ENCODE measurements around the gene BBS7. TPM values are rescaled to one million over a fixed set of nuclear protein-coding genes. Genes with fewer than 3 reads are reported as not detected.

BBS7 gene
- total and polyA plus RNA-seq, 9 of the 15 experiments (the other 6 are each of a cell fraction or from before 2014, with no cell fraction given) = 13.4 to 25.8 (median 16.4) TPM

DNA sequence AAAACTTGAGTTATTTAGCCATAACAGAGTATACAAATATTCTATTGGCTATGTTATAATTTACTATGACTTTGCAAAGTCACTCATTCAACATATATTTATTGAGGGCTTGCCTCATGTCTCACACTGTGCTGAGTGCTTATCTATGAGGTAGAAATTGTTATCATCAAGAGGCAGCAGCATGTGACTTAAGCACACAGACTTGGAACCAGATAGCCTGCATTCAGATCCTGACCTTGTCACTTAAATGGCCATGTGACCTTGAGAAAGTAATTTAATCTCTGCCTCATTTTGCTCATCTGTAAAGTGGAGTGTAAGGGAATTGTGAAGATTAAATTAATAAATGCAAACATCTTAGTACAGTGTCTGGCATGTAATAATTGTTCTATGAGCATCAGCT is 79.3 kb downstream of the BBS7 start (continued):
- TF ChIP-seq MXD1 (CRISPR knock-in tag; IDR thresholded peaks at IDR 0.05; ENCODE audit: borderline replicate concordance, poor library complexity, severe bottlenecking) = no peak
- TF ChIP-seq, protein P1, sequence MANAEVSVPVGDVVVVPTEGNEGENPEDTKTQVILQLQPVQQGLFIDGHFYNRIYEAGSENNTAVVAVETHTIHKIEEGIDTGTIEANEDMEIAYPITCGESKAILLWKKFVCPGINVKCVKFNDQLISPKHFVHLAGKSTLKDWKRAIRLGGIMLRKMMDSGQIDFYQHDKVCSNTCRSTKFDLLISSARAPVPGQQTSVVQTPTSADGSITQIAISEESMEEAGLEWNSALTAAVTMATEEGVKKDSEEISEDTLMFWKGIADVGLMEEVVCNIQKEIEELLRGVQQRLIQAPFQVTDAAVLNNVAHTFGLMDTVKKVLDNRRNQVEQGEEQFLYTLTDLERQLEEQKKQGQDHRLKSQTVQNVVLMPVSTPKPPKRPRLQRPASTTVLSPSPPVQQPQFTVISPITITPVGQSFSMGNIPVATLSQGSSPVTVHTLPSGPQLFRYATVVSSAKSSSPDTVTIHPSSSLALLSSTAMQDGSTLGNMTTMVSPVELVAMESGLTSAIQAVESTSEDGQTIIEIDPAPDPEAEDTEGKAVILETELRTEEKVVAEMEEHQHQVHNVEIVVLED (CRISPR knock-in tag; IDR thresholded peaks at IDR 0.05) = no peak
- no peak for TF ChIP-seq ZNF561 (CRISPR knock-in tag; conservative IDR thresholded peaks at IDR 0.05)
- TF ChIP-seq, protein P2, sequence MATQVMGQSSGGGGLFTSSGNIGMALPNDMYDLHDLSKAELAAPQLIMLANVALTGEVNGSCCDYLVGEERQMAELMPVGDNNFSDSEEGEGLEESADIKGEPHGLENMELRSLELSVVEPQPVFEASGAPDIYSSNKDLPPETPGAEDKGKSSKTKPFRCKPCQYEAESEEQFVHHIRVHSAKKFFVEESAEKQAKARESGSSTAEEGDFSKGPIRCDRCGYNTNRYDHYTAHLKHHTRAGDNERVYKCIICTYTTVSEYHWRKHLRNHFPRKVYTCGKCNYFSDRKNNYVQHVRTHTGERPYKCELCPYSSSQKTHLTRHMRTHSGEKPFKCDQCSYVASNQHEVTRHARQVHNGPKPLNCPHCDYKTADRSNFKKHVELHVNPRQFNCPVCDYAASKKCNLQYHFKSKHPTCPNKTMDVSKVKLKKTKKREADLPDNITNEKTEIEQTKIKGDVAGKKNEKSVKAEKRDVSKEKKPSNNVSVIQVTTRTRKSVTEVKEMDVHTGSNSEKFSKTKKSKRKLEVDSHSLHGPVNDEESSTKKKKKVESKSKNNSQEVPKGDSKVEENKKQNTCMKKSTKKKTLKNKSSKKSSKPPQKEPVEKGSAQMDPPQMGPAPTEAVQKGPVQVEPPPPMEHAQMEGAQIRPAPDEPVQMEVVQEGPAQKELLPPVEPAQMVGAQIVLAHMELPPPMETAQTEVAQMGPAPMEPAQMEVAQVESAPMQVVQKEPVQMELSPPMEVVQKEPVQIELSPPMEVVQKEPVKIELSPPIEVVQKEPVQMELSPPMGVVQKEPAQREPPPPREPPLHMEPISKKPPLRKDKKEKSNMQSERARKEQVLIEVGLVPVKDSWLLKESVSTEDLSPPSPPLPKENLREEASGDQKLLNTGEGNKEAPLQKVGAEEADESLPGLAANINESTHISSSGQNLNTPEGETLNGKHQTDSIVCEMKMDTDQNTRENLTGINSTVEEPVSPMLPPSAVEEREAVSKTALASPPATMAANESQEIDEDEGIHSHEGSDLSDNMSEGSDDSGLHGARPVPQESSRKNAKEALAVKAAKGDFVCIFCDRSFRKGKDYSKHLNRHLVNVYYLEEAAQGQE (IDR thresholded peaks at IDR 0.05; ENCODE audit: borderline replicate concordance) = peak; percentile 61
- TF ChIP-seq, protein P2 (CRISPR knock-in tag; IDR thresholded peaks at IDR 0.05; ENCODE audit: low read depth) = no peak
- TF ChIP-seq BRCA1 (IDR thresholded peaks at IDR 0.05) = no peak
- no peak for TF ChIP-seq BRCA1 (CRISPR knock-in tag; IDR thresholded peaks at IDR 0.05)
- TF ChIP-seq CBFB (CRISPR knock-in tag; IDR thresholded peaks at IDR 0.05) = no peak
- TF ChIP-seq ZBTB5 (IDR thresholded peaks at IDR 0.05) = no peak
- TF ChIP-seq C11orf30 (IDR thresholded peaks at IDR 0.05; ENCODE audit: low read depth) = peak; percentile 79
- no peak for TF ChIP-seq ASH1L (IDR thresholded peaks at IDR 0.05; ENCODE audit: borderline replicate concordance, low read depth, partially characterized antibody)
- no peak for TF ChIP-seq ATF1 (CRISPR knock-in tag; IDR thresholded peaks at IDR 0.05)
- peak; percentile 80 for TF ChIP-seq ATF1 (tag; IDR thresholded peaks at IDR 0.05)
- peak; percentile 90 for TF ChIP-seq STAT5A (IDR thresholded peaks at IDR 0.05; ENCODE audit: borderline replicate concordance, low read length)
- no peak for TF ChIP-seq KDM2B (CRISPR knock-in tag; IDR thresholded peaks at IDR 0.05)
- no peak for TF ChIP-seq KLF13 (tag; IDR thresholded peaks at IDR 0.05; ENCODE audit: borderline replicate concordance, low read depth)
- TF ChIP-seq CHCHD3 (CRISPR knock-in tag; IDR thresholded peaks at IDR 0.05) = no peak
- no peak for TF ChIP-seq ZBTB7A (IDR thresholded peaks at IDR 0.05; ENCODE audit: borderline replicate concordance, control insufficient read depth, low read depth, low read length)
